ENCODE data around the gene TEX261. TPM values are rescaled to one million over a fixed set of nuclear protein-coding genes. Genes with fewer than 3 reads are reported as not detected.
"Not testable (repeated sequence)": the region's sequence is repeated elsewhere in the genome, so short reads cannot be mapped to it uniquely, and the experiment has no call there.

Gene TEX261
- total and polyA plus RNA-seq, 7 donors: 31.9 to 70.7 (median 53.8) TPM

DNA sequence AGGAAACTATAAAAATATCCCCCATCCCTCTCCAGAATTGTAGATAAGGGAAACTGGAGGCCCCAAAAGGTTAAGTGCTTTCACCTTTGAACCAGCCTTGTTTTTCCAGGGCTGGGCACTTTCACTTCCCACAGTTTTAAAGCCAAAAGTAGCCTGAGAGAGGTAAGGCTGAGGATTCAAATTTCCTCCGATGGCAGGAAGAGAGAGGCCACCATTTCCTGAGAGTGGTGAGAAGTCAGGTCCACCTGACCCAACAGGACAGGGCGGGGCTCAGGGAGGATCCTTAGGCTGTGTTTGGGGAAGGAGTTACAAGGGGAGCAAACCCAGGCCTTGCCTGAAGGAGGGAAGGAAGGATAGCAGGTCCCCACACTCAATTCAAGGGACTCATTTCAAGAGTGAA, 4.7 kb upstream of the TEX261 start:
- Histone ChIP-seq H3K27ac (no peak overlapping the region), H3K4me3 (no peak overlapping the region), H3K9me3 (no peaks in the 10 kb centered on the region), H3K36me3 (ENCODE audit: insufficient read depth in 1 of 2, low read depth in 1 of 2) (no peaks in the 10 kb centered on the region), H3K4me1 (peaks cover 8% of the 10 kb centered on the region), H3K27me3 (ENCODE audit: insufficient read depth in 3 of 3, low read length in 2 of 3) (no peaks in the 10 kb centered on the region)
- DNase-seq: no peak
- whole genome bisulfite sequencing, 3 donors: 50 to 64% (median 59%) methylated on average over 2 of the region's 2 CpGs
- ATAC-seq: no peak
- TF ChIP-seq, protein P1, sequence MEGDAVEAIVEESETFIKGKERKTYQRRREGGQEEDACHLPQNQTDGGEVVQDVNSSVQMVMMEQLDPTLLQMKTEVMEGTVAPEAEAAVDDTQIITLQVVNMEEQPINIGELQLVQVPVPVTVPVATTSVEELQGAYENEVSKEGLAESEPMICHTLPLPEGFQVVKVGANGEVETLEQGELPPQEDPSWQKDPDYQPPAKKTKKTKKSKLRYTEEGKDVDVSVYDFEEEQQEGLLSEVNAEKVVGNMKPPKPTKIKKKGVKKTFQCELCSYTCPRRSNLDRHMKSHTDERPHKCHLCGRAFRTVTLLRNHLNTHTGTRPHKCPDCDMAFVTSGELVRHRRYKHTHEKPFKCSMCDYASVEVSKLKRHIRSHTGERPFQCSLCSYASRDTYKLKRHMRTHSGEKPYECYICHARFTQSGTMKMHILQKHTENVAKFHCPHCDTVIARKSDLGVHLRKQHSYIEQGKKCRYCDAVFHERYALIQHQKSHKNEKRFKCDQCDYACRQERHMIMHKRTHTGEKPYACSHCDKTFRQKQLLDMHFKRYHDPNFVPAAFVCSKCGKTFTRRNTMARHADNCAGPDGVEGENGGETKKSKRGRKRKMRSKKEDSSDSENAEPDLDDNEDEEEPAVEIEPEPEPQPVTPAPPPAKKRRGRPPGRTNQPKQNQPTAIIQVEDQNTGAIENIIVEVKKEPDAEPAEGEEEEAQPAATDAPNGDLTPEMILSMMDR (IDR thresholded peaks at IDR 0.05): no peak
- intact Hi-C loops (cut with DNase I): no loop called here

- intact Hi-C loops (cut with DNase I); ATAC-seq: not testable (repeated sequence)
Observed at GRCh38 chr2:70998885-70999284, 4.2 kb upstream of the TEX261 start.

GRCh38 chr2:70995426-70995729, 705 bp upstream of the TEX261 start:
- H3K4me3 ChIP-seq: peak overlapping the region; percentile 97
- peaks cover 17% of the 10 kb centered on the region for H3K4me1 ChIP-seq
- ATAC-seq (peak in 2 of 4 donors; percentile 29 to 45), DNase-seq (no peak)
- peaks cover under 1 to 25% of the 10 kb centered on the region in 2 donors for H3K36me3 ChIP-seq (ENCODE audit: insufficient read depth in 1 of 2, low read depth in 1 of 2)
- no peaks in the 10 kb centered on the region for H3K9me3 ChIP-seq
- WGBS, 3 donors: 2 to 3% (median 3%) methylated on average over 11 of the region's 11 CpGs
- peak overlapping the region; percentile 81 for H3K27ac ChIP-seq
- intact Hi-C loops (cut with DNase I): no loop called here
- no peaks in the 10 kb centered on the region for H3K27me3 ChIP-seq (ENCODE audit: insufficient read depth in 3 of 3, low read length in 2 of 3)
- TF ChIP-seq, protein P1 (IDR thresholded peaks at IDR 0.05): peak; percentile 29

More at GRCh38 chr2:70998885-70999284, 4.2 kb upstream of the TEX261 start:
- not testable (repeated sequence) for H3K4me3 ChIP-seq; H3K4me1 ChIP-seq; H3K9me3 ChIP-seq; H3K27me3 ChIP-seq (ENCODE audit: insufficient read depth in 3 of 3, low read length in 2 of 3); H3K27ac ChIP-seq; DNase-seq; H3K36me3 ChIP-seq (ENCODE audit: insufficient read depth in 1 of 2, low read depth in 1 of 2)
- WGBS, 3 donors: 85 to 89% (median 88%) methylated on average over 4 of the region's 4 CpGs

DNA sequence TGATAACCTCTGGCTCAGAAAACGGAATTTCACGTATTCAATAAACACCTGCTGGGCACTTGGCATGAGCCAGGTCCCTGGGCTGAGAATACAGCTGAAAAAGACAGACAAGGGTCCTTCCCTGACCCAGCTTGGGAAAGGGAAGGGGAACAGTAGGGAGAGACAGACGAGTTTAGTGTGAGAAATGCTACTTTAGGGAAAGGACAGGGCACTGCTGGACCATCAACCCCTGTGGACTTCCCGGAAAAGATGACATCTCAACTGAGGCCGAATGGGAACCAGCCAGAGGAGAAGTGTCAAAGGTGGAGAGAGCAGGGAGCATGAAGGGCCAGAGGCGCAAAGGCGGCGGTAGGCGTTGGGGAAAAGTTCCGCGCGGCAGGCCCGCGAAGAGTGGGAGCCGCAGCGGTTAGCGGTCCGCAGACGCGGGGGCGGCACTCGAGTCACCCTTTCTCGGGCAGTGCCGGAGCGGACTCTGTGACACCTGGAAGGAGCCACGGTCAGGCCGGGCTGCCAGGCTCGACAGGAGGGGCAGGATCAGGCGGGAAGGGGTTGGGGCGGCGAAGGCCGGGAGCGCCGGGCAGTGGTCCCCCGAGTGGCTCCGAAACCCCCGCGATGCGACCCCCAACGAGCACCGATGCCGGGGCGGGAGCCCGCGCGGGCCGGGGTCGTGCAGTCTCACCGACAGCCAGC, 519 bp downstream of the TEX261 start:
- no peaks in the 10 kb centered on the region for H3K9me3 ChIP-seq
- H3K4me3 ChIP-seq: peak overlapping the region; percentile 97
- intact Hi-C loops (cut with DNase I): no loop called here
- 1 to 2% (median 1%) methylated on average over 31 to 49 of the region's 49 CpGs for WGBS, 3 donors
- TF ChIP-seq, protein P1 (IDR thresholded peaks at IDR 0.05): no peak
- H3K36me3 ChIP-seq (ENCODE audit: insufficient read depth in 1 of 2, low read depth in 1 of 2): peaks cover 3 to 37% of the 10 kb centered on the region in 2 donors
- H3K27ac ChIP-seq: peak overlapping the region; percentile 81
- peak; percentile 30 to 61 (median 49) for ATAC-seq
- peaks cover 17% of the 10 kb centered on the region for H3K4me1 ChIP-seq
- peak in 1 of 2 donors; percentile 49 for DNase-seq
- no peaks in the 10 kb centered on the region for H3K27me3 ChIP-seq (ENCODE audit: insufficient read depth in 3 of 3, low read length in 2 of 3)

- intact Hi-C loops (cut with DNase I): no loop called here
- no peaks in the 10 kb centered on the region for H3K27me3 ChIP-seq (ENCODE audit: insufficient read depth in 3 of 3, low read length in 2 of 3)
- H3K9me3 ChIP-seq: no peaks in the 10 kb centered on the region
- TF ChIP-seq, protein P1 (IDR thresholded peaks at IDR 0.05): no peak
- H3K27ac ChIP-seq: peak overlapping the region; percentile 81
- ATAC-seq (no peak), DNase-seq (no peak)
- peak overlapping the region; percentile 97 for H3K4me3 ChIP-seq
- 83 to 84% (median 84%) methylated on average over 12 of the region's 12 CpGs for WGBS, 3 donors
- H3K36me3 ChIP-seq (ENCODE audit: insufficient read depth in 1 of 2, low read depth in 1 of 2): peaks cover 3 to 47% of the 10 kb centered on the region in 2 donors
- peaks cover 17% of the 10 kb centered on the region for H3K4me1 ChIP-seq
Observed at GRCh38 chr2:70992945-70993853, 1.5 kb downstream of the TEX261 start.

Measured in psoas muscle (tissue), 8 donors.